Cardiac muscle cell (in vitro differentiated cells and primary cell): ENCODE measurements around the gene SECTM1. TPM values are rescaled to one million over a fixed set of nuclear protein-coding genes. Genes with fewer than 3 reads are reported as not detected.
"Not testable (repeated sequence)": the region's sequence is repeated elsewhere in the genome, so short reads cannot be mapped to it uniquely, and the experiment has no call there.

ENCODE experiments used
- DNase-seq, 2 donors: peaks; one replicate each; pipeline versions ENCODE4 v3.0.0 to v3.0.0-alpha.2; 2010 to 2017; ENCODE audit warnings: low read depth in 1 of 2, low spot score in 1 of 2
- H3K27ac ChIP-seq: fragments of 200-600 bp; sonication (generic); 2 replicates; pipeline ENCODE4 v1.5.1; 2016
- H3K27me3 ChIP-seq: fragments of 200-600 bp; sonication (generic); 2 replicates; pipeline ENCODE4 v1.6.0; 2016; ENCODE audit warnings: control low read depth
- H3K36me3 ChIP-seq: fragments of 200-600 bp; sonication (generic); 2 replicates; pipeline ENCODE4 v1.5.1; 2016; ENCODE audit warnings: control low read depth
- H3K4me1 ChIP-seq: fragments of 200-600 bp; sonication (generic); 2 replicates; pipeline ENCODE4 v1.8.1; 2017; ENCODE audit warnings: low read depth, mild to moderate bottlenecking, mixed run types
- H3K4me3 ChIP-seq: fragments of 200-600 bp; sonication (generic); 2 replicates; pipeline ENCODE4 v1.5.1; 2016; ENCODE audit warnings: mild to moderate bottlenecking
- H3K9me3 ChIP-seq: fragments of 200-600 bp; sonication (generic); 2 replicates; pipeline ENCODE4 v1.5.1; 2017; ENCODE audit warnings: low read depth, mild to moderate bottlenecking, control low read depth
- polyA plus RNA-seq: library from polyadenylated mRNA; unstranded; fragments of >200 nt; fragmentation: Nextera tagmentation; extraction: Ambion mirVana; gene quantifications from 2 replicates; pipeline ENCODE4 v1.2.1, GENCODE V29; 2016
- total RNA-seq: library from RNA; depleted of rRNA; stranded (reverse); fragments of >200 nt; gene quantifications from 2 replicates; pipeline ENCODE4 v1.2.3, GENCODE V29; 2016
- TF ChIP-seq, protein P1 (sequence below): IDR thresholded peaks from 2 replicates; pipeline ENCODE4 v1.5.1; 2012; ENCODE audit warnings: low read depth, mild to moderate bottlenecking, low read length

Gene SECTM1
- total and polyA plus RNA-seq, 2 experiments from 2014 or later: not detected

GRCh38 chr17:82378741-82379021 is 45.1 kb upstream of the SECTM1 start:
- no peaks in the 10 kb centered on the region for H3K36me3 ChIP-seq
- no peaks in the 10 kb centered on the region for H3K9me3 ChIP-seq
- H3K4me3 ChIP-seq: no peak overlapping the region
- TF ChIP-seq, protein P1, sequence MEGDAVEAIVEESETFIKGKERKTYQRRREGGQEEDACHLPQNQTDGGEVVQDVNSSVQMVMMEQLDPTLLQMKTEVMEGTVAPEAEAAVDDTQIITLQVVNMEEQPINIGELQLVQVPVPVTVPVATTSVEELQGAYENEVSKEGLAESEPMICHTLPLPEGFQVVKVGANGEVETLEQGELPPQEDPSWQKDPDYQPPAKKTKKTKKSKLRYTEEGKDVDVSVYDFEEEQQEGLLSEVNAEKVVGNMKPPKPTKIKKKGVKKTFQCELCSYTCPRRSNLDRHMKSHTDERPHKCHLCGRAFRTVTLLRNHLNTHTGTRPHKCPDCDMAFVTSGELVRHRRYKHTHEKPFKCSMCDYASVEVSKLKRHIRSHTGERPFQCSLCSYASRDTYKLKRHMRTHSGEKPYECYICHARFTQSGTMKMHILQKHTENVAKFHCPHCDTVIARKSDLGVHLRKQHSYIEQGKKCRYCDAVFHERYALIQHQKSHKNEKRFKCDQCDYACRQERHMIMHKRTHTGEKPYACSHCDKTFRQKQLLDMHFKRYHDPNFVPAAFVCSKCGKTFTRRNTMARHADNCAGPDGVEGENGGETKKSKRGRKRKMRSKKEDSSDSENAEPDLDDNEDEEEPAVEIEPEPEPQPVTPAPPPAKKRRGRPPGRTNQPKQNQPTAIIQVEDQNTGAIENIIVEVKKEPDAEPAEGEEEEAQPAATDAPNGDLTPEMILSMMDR: no peak
- no peaks in the 10 kb centered on the region for H3K4me1 ChIP-seq
- no peak for DNase-seq
- H3K27ac ChIP-seq: no peak overlapping the region
- peaks cover 23% of the 10 kb centered on the region for H3K27me3 ChIP-seq

GRCh38 chr17:82377924-82378740 is 44.6 kb upstream of the SECTM1 start:
- TF ChIP-seq, protein P1: no peak
- Histone ChIP-seq H3K27me3 (peaks cover 26% of the 10 kb centered on the region), H3K36me3 (no peaks in the 10 kb centered on the region), H3K27ac (no peak overlapping the region), H3K9me3 (no peaks in the 10 kb centered on the region), H3K4me1 (no peaks in the 10 kb centered on the region), H3K4me3 (no peak overlapping the region)
- DNase-seq: no peak

DNA sequence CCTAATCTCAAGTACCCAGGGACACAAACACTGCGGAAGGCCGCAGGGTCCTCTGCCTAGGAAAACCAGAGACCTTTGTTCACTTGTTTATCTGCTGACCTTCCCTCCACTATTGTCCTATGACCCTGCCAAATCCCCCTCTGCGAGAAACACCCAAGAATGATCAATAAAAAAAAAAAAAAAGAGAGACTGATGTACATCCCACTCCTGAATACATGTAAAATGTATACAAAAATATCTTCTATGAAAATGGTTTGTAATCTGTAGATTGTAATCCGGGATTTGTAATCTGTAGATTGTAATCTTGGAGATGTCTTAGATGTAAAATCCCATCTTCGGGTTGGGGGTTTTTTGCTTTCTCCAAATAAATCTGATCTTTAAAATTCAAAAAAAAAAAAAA is 43.7 kb upstream of the SECTM1 start:
- H3K4me3 ChIP-seq, H3K4me1 ChIP-seq, H3K9me3 ChIP-seq, H3K36me3 ChIP-seq, H3K27ac ChIP-seq, DNase-seq: not testable (repeated sequence)
- H3K27me3 ChIP-seq: peaks cover 26% of the 10 kb centered on the region

GRCh38 chr17:82376042-82376730 is 42.6 kb upstream of the SECTM1 start:
- Histone ChIP-seq H3K36me3 (no peaks in the 10 kb centered on the region), H3K9me3 (no peaks in the 10 kb centered on the region), H3K27me3 (peaks cover 30% of the 10 kb centered on the region), H3K27ac (no peak overlapping the region), H3K4me1 (peaks cover 11% of the 10 kb centered on the region), H3K4me3 (no peak overlapping the region)
- no peak for DNase-seq
- TF ChIP-seq, protein P1: no peak

DNA sequence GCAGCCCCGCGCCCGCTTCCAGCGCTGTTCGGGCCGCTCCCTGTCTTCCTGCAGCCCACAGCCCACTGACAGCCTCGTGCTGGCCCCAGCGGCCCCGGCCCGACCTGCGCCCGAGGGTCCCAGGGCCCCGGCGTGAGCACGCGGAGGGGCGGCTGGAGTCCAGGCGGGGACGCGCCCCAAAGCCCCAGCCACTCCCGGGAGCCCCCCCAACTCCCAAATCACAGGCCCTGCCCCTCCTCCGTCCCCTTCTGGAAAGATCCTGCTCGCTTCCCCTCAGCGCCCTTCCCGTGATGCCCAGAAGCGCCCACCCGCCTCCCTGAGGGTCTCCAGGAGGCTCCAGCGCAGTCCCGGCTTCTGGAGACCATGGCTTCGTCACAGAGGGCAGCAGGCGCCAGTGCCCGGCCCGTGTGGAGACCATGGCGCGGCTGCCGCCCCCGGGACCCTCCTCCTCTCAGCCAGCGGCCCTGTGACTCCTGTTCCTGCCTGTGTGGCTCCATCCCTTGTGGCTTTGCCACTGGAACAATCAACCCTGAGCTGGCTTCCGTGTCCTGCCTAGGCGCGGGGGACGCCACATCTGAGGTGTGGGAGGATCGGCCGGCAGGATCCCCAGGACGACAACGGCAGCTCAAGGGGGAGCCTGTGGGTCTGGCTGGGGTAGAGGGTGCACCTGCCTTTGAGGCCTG is 41.9 kb upstream of the SECTM1 start:
- TF ChIP-seq, protein P1: no peak
- DNase-seq: no peak
- no peak overlapping the region for H3K4me3 ChIP-seq
- peaks cover 30% of the 10 kb centered on the region for H3K27me3 ChIP-seq
- no peaks in the 10 kb centered on the region for H3K36me3 ChIP-seq
- H3K27ac ChIP-seq: no peak overlapping the region
- H3K4me1 ChIP-seq: peaks cover 11% of the 10 kb centered on the region
- H3K9me3 ChIP-seq: no peaks in the 10 kb centered on the region
